Sigmoid colon (tissue), 7 donors: ENCODE results near the gene THOC1. TPM values are rescaled to one million over a fixed set of nuclear protein-coding genes. Genes with fewer than 3 reads are reported as not detected.

Source experiments
- DNase-seq: peaks from one replicate; pipeline ENCODE4 v3.0.0-alpha.2; 2019
- H3K27ac ChIP-seq, 4 donors: fragments of 200-600 bp; sonication (generic); one replicate each; pipeline ENCODE4 v1.5.1; 2016 to 2019; ENCODE audit warnings: mild to moderate bottlenecking in 1 of 4
- H3K27me3 ChIP-seq, 3 donors: fragments of 200-600 bp; sonication (generic); one replicate each; pipeline ENCODE4 v1.5.1; 2019; ENCODE audit warnings: mild to moderate bottlenecking in 1 of 3
- H3K36me3 ChIP-seq, 4 donors: fragments of 200-600 bp; sonication (generic); one replicate each; pipeline ENCODE4 v1.5.1; 2016 to 2019
- H3K4me1 ChIP-seq, 4 donors: fragments of 200-600 bp; sonication (generic); one replicate each; pipeline ENCODE4 v1.5.1; 2017 to 2019
- H3K4me3 ChIP-seq, 4 donors: fragments of 200-600 bp; sonication (generic); one replicate each; pipeline ENCODE4 v1.5.1; 2017 to 2019; ENCODE audit warnings: mild to moderate bottlenecking in 2 of 4, moderate library complexity in 1 of 4
- H3K9me3 ChIP-seq, 4 donors: fragments of 200-600 bp in 3 of 4; sonication (generic) in 3 of 4; one replicate each; pipeline versions ENCODE4 v1.5.1 to v1.6.1; 2013 to 2019
- CTCF ChIP-seq, 4 experiments: fragments of 450-650 bp in 3 of 4; fragments of 200-600 bp in 1 of 4; IDR thresholded peaks; one replicate each; pipeline ENCODE4 v1.5.1; 2016 to 2019; ENCODE audit warnings: antibody characterized with exemption in 4 of 4, mild to moderate bottlenecking in 3 of 4, moderate library complexity in 2 of 4
- EP300 ChIP-seq, 4 donors: sonication (generic); formaldehyde crosslinking; IDR thresholded peaks; one replicate each; pipeline ENCODE4 v1.6.1; 2017; ENCODE audit warnings: antibody characterized with exemption in 4 of 4
- POLR2A ChIP-seq, 2 donors: fragments of 450-650 bp; IDR thresholded peaks; one replicate each; pipeline ENCODE4 v1.6.1; 2016; ENCODE audit warnings: antibody characterized with exemption in 2 of 2, mild to moderate bottlenecking in 2 of 2, moderate library complexity in 2 of 2
- POLR2AphosphoS5 ChIP-seq, 4 donors: sonication (generic); formaldehyde crosslinking; IDR thresholded peaks; one replicate each; pipeline ENCODE4 v1.6.1; 2017; ENCODE audit warnings: antibody characterized with exemption in 4 of 4
- WGBS, 2 donors: extraction: QIAGEN DNeasy Blood & Tissue Kit; methylation state at CpG; one replicate each; pipeline ENCODE4 v1.1.7; 2013; 5-methylcytosine and 5-hydroxymethylcytosine counted together
- intact Hi-C: fragments of 100-400 bp; cut with DNase I; formaldehyde crosslinking; loops from one replicate; pipeline ENCODE4 v1.15.1; 2023
- polyA plus RNA-seq, 3 donors: library from polyadenylated mRNA; stranded (reverse); fragments of 200-250 nt; gene quantifications; one replicate each; pipeline ENCODE4 v1.2.3, GENCODE V29; 2013
- total RNA-seq, 4 donors: library from RNA; depleted of rRNA; stranded (reverse); fragments of >200 nt; gene quantifications; one replicate each; pipeline ENCODE4 v1.1.0, GENCODE V29; 2016
- donor health status: healthy with polysubstance abuse.
- donor health status: Bipolar disorder and iron deficiency.
- donor health status: healthy.

Gene THOC1
- total and polyA plus RNA-seq, 7 donors: 7.2 to 71.2 (median 40.8) TPM

GRCh38 chr18:286515-287310 is 18.9 kb upstream of the THOC1 start:
- no peak for DNase-seq
- H3K27me3 ChIP-seq: no peaks in the 10 kb centered on the region
- intact Hi-C loops: loop anchor here (2.0 kb wide), 1 partner anchor 330 kb away; no protein-coding TSS in a partner anchor
- H3K27ac ChIP-seq: no peak overlapping the region
- no peaks in the 10 kb centered on the region for H3K9me3 ChIP-seq
- WGBS, 2 donors: 41 to 75% methylated on average over 8 of the region's 8 CpGs
- no peak overlapping the region for H3K4me3 ChIP-seq
- no peak for TF ChIP-seq POLR2A (IDR thresholded peaks at IDR 0.05)
- TF ChIP-seq CTCF (IDR thresholded peaks at IDR 0.05): peak; percentile 27 to 54 (median 46)
- TF ChIP-seq POLR2AphosphoS5 (IDR thresholded peaks at IDR 0.05): no peak
- TF ChIP-seq EP300 (IDR thresholded peaks at IDR 0.05): no peak
- no peaks in the 10 kb centered on the region for H3K36me3 ChIP-seq
- H3K4me1 ChIP-seq: no peaks in the 10 kb centered on the region

- Histone ChIP-seq H3K9me3 (no peaks in the 10 kb centered on the region), H3K27me3 (no peaks in the 10 kb centered on the region), H3K4me3 (no peak overlapping the region), H3K36me3 (no peaks in the 10 kb centered on the region), H3K4me1 (no peaks in the 10 kb centered on the region), H3K27ac (no peak overlapping the region)
- intact Hi-C loops: loop anchor here (2.0 kb wide), 1 partner anchor 331 kb away; no protein-coding TSS in a partner anchor
- TF ChIP-seq EP300 (IDR thresholded peaks at IDR 0.05) (no peak), POLR2A (IDR thresholded peaks at IDR 0.05) (no peak), CTCF (IDR thresholded peaks at IDR 0.05) (no peak), POLR2AphosphoS5 (IDR thresholded peaks at IDR 0.05) (no peak)
- no peak for DNase-seq
- WGBS, 2 donors: 58 to 82% methylated on average over 6 of the region's 6 CpGs
These were observed 18.0 kb upstream of the THOC1 start for GRCh38 chr18:285817-286216.

- H3K4me1 ChIP-seq: no peaks in the 10 kb centered on the region
- H3K27ac ChIP-seq: no peak overlapping the region
- H3K9me3 ChIP-seq: peaks cover 0 to 4% (median 0%) of the 10 kb centered on the region in 4 donors
- intact Hi-C loops: no loop called here
- 90 to 96% methylated on average over 2 of the region's 2 CpGs for WGBS, 2 donors
- no peaks in the 10 kb centered on the region for H3K27me3 ChIP-seq
- DNase-seq: no peak
- H3K36me3 ChIP-seq: no peaks in the 10 kb centered on the region
- no peak overlapping the region for H3K4me3 ChIP-seq
- no peak for TF ChIP-seq POLR2A (IDR thresholded peaks at IDR 0.05)
- TF ChIP-seq POLR2AphosphoS5 (IDR thresholded peaks at IDR 0.05): no peak
- no peak for TF ChIP-seq CTCF (IDR thresholded peaks at IDR 0.05)
- no peak for TF ChIP-seq EP300 (IDR thresholded peaks at IDR 0.05)
These were observed 7.6 kb upstream of the THOC1 start for GRCh38 chr18:275486-275885.

GRCh38 chr18:274313-274712 is 6.5 kb upstream of the THOC1 start:
- TF ChIP-seq POLR2A (IDR thresholded peaks at IDR 0.05): no peak
- no peak for TF ChIP-seq EP300 (IDR thresholded peaks at IDR 0.05)
- no peak for TF ChIP-seq POLR2AphosphoS5 (IDR thresholded peaks at IDR 0.05)
- no peak for TF ChIP-seq CTCF (IDR thresholded peaks at IDR 0.05)
- intact Hi-C loops: no loop called here
- WGBS, 2 donors: 84 to 88% methylated on average over 8 of the region's 8 CpGs
- H3K36me3 ChIP-seq: no peaks in the 10 kb centered on the region
- no peak overlapping the region for H3K27ac ChIP-seq
- H3K4me3 ChIP-seq: no peak overlapping the region
- peaks cover 0 to 3% (median 2%) of the 10 kb centered on the region in 4 donors for H3K4me1 ChIP-seq
- no peaks in the 10 kb centered on the region for H3K27me3 ChIP-seq
- DNase-seq: no peak
- H3K9me3 ChIP-seq: peaks cover 0 to 4% (median 0%) of the 10 kb centered on the region in 4 donors
